Left kidney (tissue), 2 donors: ENCODE results near the gene ARHGDIG. TPM values are rescaled to one million over a fixed set of nuclear protein-coding genes. Genes with fewer than 3 reads are reported as not detected.

Source experiments
- DNase-seq: peaks from one replicate; pipeline ENCODE4 v3.0.0-alpha.2; 2013
- polyA plus RNA-seq: library from polyadenylated mRNA; unstranded; fragments of 120-200 nt; gene quantifications from one replicate; pipeline ENCODE4 v1.2.1, GENCODE V29; 2013; ENCODE audit not compliant: insufficient read length

The ARHGDIG gene
- polyA plus RNA-seq, 1 donor: 3.6 TPM

GRCh38 chr16:296806-297510 is 16.6 kb downstream of the ARHGDIG start:
- DNase-seq: no peak

- no peak for DNase-seq
Measured at GRCh38 chr16:297832-298231, 17.4 kb downstream of the ARHGDIG start.

- no peak for DNase-seq
Measured at GRCh38 chr16:301235-301634, 20.8 kb downstream of the ARHGDIG start.

GRCh38 chr16:301950-302349 is 21.6 kb downstream of the ARHGDIG start:
- no peak for DNase-seq

- DNase-seq: no peak
Measured at GRCh38 chr16:303760-304505, 23.5 kb downstream of the ARHGDIG start.

GRCh38 chr16:305916-306626 is 25.7 kb downstream of the ARHGDIG start:
- no peak for DNase-seq

- no peak for DNase-seq
Measured at GRCh38 chr16:306911-307370, 26.6 kb downstream of the ARHGDIG start.

GRCh38 chr16:307691-308312 is 27.4 kb downstream of the ARHGDIG start:
- no peak for DNase-seq

- DNase-seq: no peak
Measured at GRCh38 chr16:309476-309875, 29.1 kb downstream of the ARHGDIG start.

GRCh38 chr16:311725-312124 is 31.3 kb downstream of the ARHGDIG start:
- DNase-seq: no peak

- DNase-seq: no peak
Measured at GRCh38 chr16:314351-314750, 34.0 kb downstream of the ARHGDIG start.

- DNase-seq: no peak
Measured at GRCh38 chr16:314795-315299, 34.5 kb downstream of the ARHGDIG start.

GRCh38 chr16:316741-317464 is 36.5 kb downstream of the ARHGDIG start:
- DNase-seq: no peak

- DNase-seq: no peak
Measured at GRCh38 chr16:317583-317982, 37.2 kb downstream of the ARHGDIG start.

- no peak for DNase-seq
Measured at GRCh38 chr16:318628-319027, 38.2 kb downstream of the ARHGDIG start.

- DNase-seq: no peak
Measured at GRCh38 chr16:320206-320605, 39.8 kb downstream of the ARHGDIG start.

- no peak for DNase-seq
Measured at GRCh38 chr16:321532-321931, 41.1 kb downstream of the ARHGDIG start.

GRCh38 chr16:322476-323143 is 42.2 kb downstream of the ARHGDIG start:
- no peak for DNase-seq

GRCh38 chr16:324201-324450 is 43.7 kb downstream of the ARHGDIG start:
- no peak for DNase-seq

GRCh38 chr16:324451-325334 is 44.3 kb downstream of the ARHGDIG start:
- DNase-seq: no peak
